ENCODE data around the gene SGSM2. TPM values are rescaled to one million over a fixed set of nuclear protein-coding genes. Genes with fewer than 3 reads are reported as not detected.

The SGSM2 gene
- total and polyA plus RNA-seq, 2 of the 13 experiments (the other 11 are each of a cell fraction or from before 2014, with no cell fraction given) = 30.4 to 51.3 TPM

- TF ChIP-seq MAX (IDR thresholded peaks at IDR 0.05) = peak; percentile 98
- TF ChIP-seq ZBTB10 (CRISPR knock-in tag; IDR thresholded peaks at IDR 0.05; ENCODE audit: borderline replicate concordance) = no peak
- no peak for TF ChIP-seq ZNF512B (CRISPR knock-in tag; IDR thresholded peaks at IDR 0.05; ENCODE audit: borderline replicate concordance)
- TF ChIP-seq NCOA1 (CRISPR knock-in tag; IDR thresholded peaks at IDR 0.05) = no peak
- TF ChIP-seq TBP (CRISPR knock-in tag; IDR thresholded peaks at IDR 0.05) = no peak
- TF ChIP-seq KLF11 (CRISPR knock-in tag; IDR thresholded peaks at IDR 0.05) = 0 out of 2 replicates have a peak, but pooled peaks have one; percentile 76
- no peak for TF ChIP-seq FLYWCH1 (CRISPR knock-in tag; IDR thresholded peaks at IDR 0.05)
- 0 out of 2 replicates have a peak, but pooled peaks have one; percentile 7 for TF ChIP-seq SIX4 (CRISPR knock-in tag; IDR thresholded peaks at IDR 0.05)
- no peak for TF ChIP-seq NAIF1 (CRISPR knock-in tag; IDR thresholded peaks at IDR 0.05; ENCODE audit: borderline replicate concordance)
- no peak for TF ChIP-seq LCORL (IDR thresholded peaks at IDR 0.05)
- TF ChIP-seq LCORL (CRISPR knock-in tag; IDR thresholded peaks at IDR 0.05) = no peak
- no peak for TF ChIP-seq RNF219 (CRISPR knock-in tag; IDR thresholded peaks at IDR 0.05)
- 0 out of 2 replicates have a peak, but pooled peaks have one; percentile 36 for TF ChIP-seq ZNF747 (CRISPR knock-in tag; IDR thresholded peaks at IDR 0.05; ENCODE audit: borderline replicate concordance)
- no peak for TF ChIP-seq ZNF703 (CRISPR knock-in tag; IDR thresholded peaks at IDR 0.05; ENCODE audit: borderline replicate concordance)
- peak; percentile 76 for TF ChIP-seq HOXA3 (CRISPR knock-in tag; IDR thresholded peaks at IDR 0.05)
- TF ChIP-seq, protein P1, sequence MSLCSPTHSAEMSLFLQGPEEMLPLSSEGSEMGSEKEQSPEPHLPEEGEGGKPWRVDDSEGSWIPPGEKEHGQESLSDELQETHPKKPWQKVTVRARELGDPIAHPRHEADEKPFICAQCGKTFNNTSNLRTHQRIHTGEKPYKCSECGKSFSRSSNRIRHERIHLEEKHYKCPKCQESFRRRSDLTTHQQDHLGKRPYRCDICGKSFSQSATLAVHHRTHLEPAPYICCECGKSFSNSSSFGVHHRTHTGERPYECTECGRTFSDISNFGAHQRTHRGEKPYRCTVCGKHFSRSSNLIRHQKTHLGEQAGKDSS (CRISPR knock-in tag; IDR thresholded peaks at IDR 0.05; ENCODE audit: borderline replicate concordance, low read depth) = no peak
- peak; percentile 62 for TF ChIP-seq ELF1 (CRISPR knock-in tag; IDR thresholded peaks at IDR 0.05)
- no peak for TF ChIP-seq ZNF616 (CRISPR knock-in tag; IDR thresholded peaks at IDR 0.05; ENCODE audit: low read depth)
- TF ChIP-seq NFE2L1 (CRISPR knock-in tag; IDR thresholded peaks at IDR 0.05; ENCODE audit: borderline replicate concordance) = no peak
- no peak for TF ChIP-seq DPF2 (CRISPR knock-in tag; IDR thresholded peaks at IDR 0.05; ENCODE audit: borderline replicate concordance, low read depth)
- no peak for TF ChIP-seq ZNF720 (CRISPR knock-in tag; IDR thresholded peaks at IDR 0.05)
Measured at GRCh38 chr17:2401426-2402221, 64.3 kb downstream of the SGSM2 start (continued).

All from HepG2 (cell line).